Activated naive CD4-positive, alpha-beta T cell treated with anti-CD3 and anti-CD28 coated beads, Interleukin-2, amount 10 ng/mL, durations not matched to agents 7 days and 5 days (primary cell): ENCODE measurements around the gene GATA2.

ENCODE experiments used
- CTCF ChIA-PET: fragments of 350-600 bp; sonication (Branson Sonifier 250); formaldehyde crosslinking; loops from one replicate; lab custom pipeline; 2021; ENCODE audit warnings: antibody characterized with exemption; lab: Charles Lee
- DNase-seq: peaks from one replicate; pipeline ENCODE4 v3.0.0-alpha.2; 2020
- H3K27ac Mint-ChIP-seq: one replicate; pipeline ENCODE4 v1.8.0; 2021; ENCODE audit warnings: mild to moderate bottlenecking, moderate library complexity, mixed read lengths
- H3K27me3 Mint-ChIP-seq: one replicate; pipeline ENCODE4 v1.8.0; 2021; ENCODE audit warnings: mild to moderate bottlenecking, mixed read lengths
- H3K36me3 Mint-ChIP-seq: one replicate; pipeline ENCODE4 v1.8.0; 2021; ENCODE audit warnings: mixed read lengths
- H3K4me1 Mint-ChIP-seq: one replicate; pipeline ENCODE4 v1.8.0; 2021; ENCODE audit warnings: mixed read lengths
- H3K4me3 Mint-ChIP-seq: one replicate; pipeline ENCODE4 v1.8.0; 2021; ENCODE audit warnings: mild to moderate bottlenecking, moderate library complexity, mixed read lengths
- H3K9me3 Mint-ChIP-seq: one replicate; pipeline ENCODE4 v1.8.0; 2021; ENCODE audit warnings: mixed read lengths

Gene GATA2

GRCh38 chr3:128496602-128497304 lies 3.8 kb upstream of the GATA2 start:
- H3K4me3 Mint-ChIP-seq = peak overlapping the region; percentile 67
- no peaks in the 10 kb centered on the region for H3K36me3 Mint-ChIP-seq
- no peak for DNase-seq
- peaks cover 15% of the 10 kb centered on the region for H3K4me1 Mint-ChIP-seq
- no peaks in the 10 kb centered on the region for H3K9me3 Mint-ChIP-seq
- no peak overlapping the region for H3K27ac Mint-ChIP-seq
- peaks cover 90% of the 10 kb centered on the region for H3K27me3 Mint-ChIP-seq
- CTCF ChIA-PET = interaction anchor here (0.9 to 5.3 kb wide), 5 partner anchors 13 to 110 kb away, joined by 3 to 62 read pairs (median 5); no protein-coding TSS in a partner anchor

GRCh38 chr3:128496019-128496601 lies 3.1 kb upstream of the GATA2 start:
- Mint-ChIP-seq H3K4me1 (peaks cover 15% of the 10 kb centered on the region), H3K36me3 (no peaks in the 10 kb centered on the region), H3K27ac (no peak overlapping the region), H3K4me3 (no peak overlapping the region), H3K27me3 (peaks cover 92% of the 10 kb centered on the region), H3K9me3 (no peaks in the 10 kb centered on the region)
- no peak for DNase-seq
- CTCF ChIA-PET = interaction anchor here (1.0 to 5.3 kb wide), 6 partner anchors 11 to 111 kb away, joined by 3 to 62 read pairs (median 4); no protein-coding TSS in a partner anchor

GRCh38 chr3:128495435-128495970 lies 2.5 kb upstream of the GATA2 start:
- Mint-ChIP-seq H3K4me3 (no peak overlapping the region), H3K27ac (no peak overlapping the region), H3K27me3 (peaks cover 92% of the 10 kb centered on the region), H3K36me3 (no peaks in the 10 kb centered on the region), H3K4me1 (peaks cover 15% of the 10 kb centered on the region), H3K9me3 (no peaks in the 10 kb centered on the region)
- CTCF ChIA-PET = interaction anchor here (1.0 to 5.3 kb wide), 4 partner anchors 11 to 69 kb away, joined by 3 to 62 read pairs (median 4); no protein-coding TSS in a partner anchor
- DNase-seq = no peak

- CTCF ChIA-PET = no interaction called here
- H3K27ac Mint-ChIP-seq = no peak overlapping the region
- DNase-seq = no peak
- no peaks in the 10 kb centered on the region for H3K9me3 Mint-ChIP-seq
- H3K4me1 Mint-ChIP-seq = peaks cover 18% of the 10 kb centered on the region
- H3K27me3 Mint-ChIP-seq = peaks cover 97% of the 10 kb centered on the region
- no peaks in the 10 kb centered on the region for H3K36me3 Mint-ChIP-seq
- no peak overlapping the region for H3K4me3 Mint-ChIP-seq
Observed at GRCh38 chr3:128494367-128494650, 1.3 kb upstream of the GATA2 start.

GRCh38 chr3:128493570-128494366 lies 767 bp upstream of the GATA2 start:
- H3K4me3 Mint-ChIP-seq = no peak overlapping the region
- peaks cover 19% of the 10 kb centered on the region for H3K4me1 Mint-ChIP-seq
- peaks cover 97% of the 10 kb centered on the region for H3K27me3 Mint-ChIP-seq
- CTCF ChIA-PET = no interaction called here
- no peaks in the 10 kb centered on the region for H3K9me3 Mint-ChIP-seq
- H3K27ac Mint-ChIP-seq = no peak overlapping the region
- no peak for DNase-seq
- no peaks in the 10 kb centered on the region for H3K36me3 Mint-ChIP-seq

- H3K4me1 Mint-ChIP-seq = peaks cover 17% of the 10 kb centered on the region
- no peak for DNase-seq
- peaks cover 100% of the 10 kb centered on the region for H3K27me3 Mint-ChIP-seq
- no peaks in the 10 kb centered on the region for H3K36me3 Mint-ChIP-seq
- CTCF ChIA-PET = interaction anchor here (3.6 kb wide), 1 partner anchor 65 kb away, joined by 19 read pairs; no protein-coding TSS in a partner anchor
- peak overlapping the region; percentile 68 for H3K27ac Mint-ChIP-seq
- H3K9me3 Mint-ChIP-seq = no peaks in the 10 kb centered on the region
- H3K4me3 Mint-ChIP-seq = no peak overlapping the region
Observed at GRCh38 chr3:128491941-128492670, 895 bp downstream of the GATA2 start.

GRCh38 chr3:128491691-128491940 lies 1.4 kb downstream of the GATA2 start:
- H3K27ac Mint-ChIP-seq = peak overlapping the region; percentile 68
- peaks cover 18% of the 10 kb centered on the region for H3K4me1 Mint-ChIP-seq
- CTCF ChIA-PET = interaction anchor here (3.6 kb wide), 1 partner anchor 65 kb away, joined by 19 read pairs; no protein-coding TSS in a partner anchor
- H3K36me3 Mint-ChIP-seq = no peaks in the 10 kb centered on the region
- DNase-seq = no peak
- peaks cover 100% of the 10 kb centered on the region for H3K27me3 Mint-ChIP-seq
- no peaks in the 10 kb centered on the region for H3K9me3 Mint-ChIP-seq
- H3K4me3 Mint-ChIP-seq = no peak overlapping the region

- CTCF ChIA-PET = interaction anchor here (1.2 to 3.6 kb wide), 2 partner anchors 64 to 115 kb away, joined by 3 to 19 read pairs; no protein-coding TSS in a partner anchor
- peak; percentile 19 for DNase-seq
- Mint-ChIP-seq H3K9me3 (no peaks in the 10 kb centered on the region), H3K36me3 (no peaks in the 10 kb centered on the region), H3K27ac (peak overlapping the region; percentile 68), H3K4me1 (peaks cover 22% of the 10 kb centered on the region), H3K27me3 (peaks cover 100% of the 10 kb centered on the region), H3K4me3 (no peak overlapping the region)
Observed at GRCh38 chr3:128490915-128491690, 1.9 kb downstream of the GATA2 start.

- Mint-ChIP-seq H3K4me3 (no peak overlapping the region), H3K36me3 (no peaks in the 10 kb centered on the region), H3K4me1 (peaks cover 23% of the 10 kb centered on the region), H3K27ac (peak overlapping the region; percentile 28), H3K27me3 (peaks cover 100% of the 10 kb centered on the region), H3K9me3 (no peaks in the 10 kb centered on the region)
- DNase-seq = no peak
- CTCF ChIA-PET = interaction anchor here (1.2 to 3.6 kb wide), 2 partner anchors 64 to 116 kb away, joined by 3 to 19 read pairs; no protein-coding TSS in a partner anchor
Observed at GRCh38 chr3:128490650-128490914, 2.4 kb downstream of the GATA2 start.

- peaks cover 23% of the 10 kb centered on the region for H3K4me1 Mint-ChIP-seq
- peak overlapping the region; percentile 82 for H3K27ac Mint-ChIP-seq
- H3K4me3 Mint-ChIP-seq = peak overlapping the region; percentile 49
- peak; percentile 25 for DNase-seq
- H3K27me3 Mint-ChIP-seq = peaks cover 100% of the 10 kb centered on the region
- CTCF ChIA-PET = interaction anchor here (1.2 to 3.6 kb wide), 2 partner anchors 63 to 116 kb away, joined by 3 to 19 read pairs; no protein-coding TSS in a partner anchor
- no peaks in the 10 kb centered on the region for H3K36me3 Mint-ChIP-seq
- H3K9me3 Mint-ChIP-seq = no peaks in the 10 kb centered on the region
Observed at GRCh38 chr3:128489927-128490649, 2.9 kb downstream of the GATA2 start.

- peaks cover 23% of the 10 kb centered on the region for H3K4me1 Mint-ChIP-seq
- peak overlapping the region; percentile 49 for H3K4me3 Mint-ChIP-seq
- H3K27ac Mint-ChIP-seq = peak overlapping the region; percentile 82
- peak; percentile 26 for DNase-seq
- H3K27me3 Mint-ChIP-seq = peaks cover 100% of the 10 kb centered on the region
- H3K9me3 Mint-ChIP-seq = no peaks in the 10 kb centered on the region
- no peaks in the 10 kb centered on the region for H3K36me3 Mint-ChIP-seq
- CTCF ChIA-PET = interaction anchor here (3.6 kb wide), 1 partner anchor 63 kb away, joined by 19 read pairs; no protein-coding TSS in a partner anchor
Observed at GRCh38 chr3:128489674-128489926, 3.4 kb downstream of the GATA2 start.

GRCh38 chr3:128488991-128489673 lies 3.9 kb downstream of the GATA2 start:
- peak; percentile 53 for DNase-seq
- peaks cover 23% of the 10 kb centered on the region for H3K4me1 Mint-ChIP-seq
- H3K27me3 Mint-ChIP-seq = peaks cover 100% of the 10 kb centered on the region
- no peak overlapping the region for H3K4me3 Mint-ChIP-seq
- no peaks in the 10 kb centered on the region for H3K36me3 Mint-ChIP-seq
- no peak overlapping the region for H3K27ac Mint-ChIP-seq
- CTCF ChIA-PET = interaction anchor here (3.6 kb wide), 1 partner anchor 62 kb away, joined by 19 read pairs; no protein-coding TSS in a partner anchor
- no peaks in the 10 kb centered on the region for H3K9me3 Mint-ChIP-seq
